Panc1 (cell line): ENCODE results near the gene KRT4.

Source experiments
- POLR2AphosphoS5 ChIP-seq: IDR thresholded peaks from 2 replicates; pipeline ENCODE4 v1.6.1; 2012; ENCODE audit warnings: mild to moderate bottlenecking, low read depth, low read length, moderate library complexity
- SIN3A ChIP-seq: IDR thresholded peaks from 2 replicates; pipeline ENCODE4 v1.6.1; 2012; ENCODE audit warnings: low read depth, mild to moderate bottlenecking, low read length, moderate library complexity, borderline replicate concordance; ENCODE audit not compliant: insufficient read depth
- TCF7L2 ChIP-seq: IDR thresholded peaks from 2 replicates; pipeline ENCODE4 v1.6.1; 2011; ENCODE audit warnings: mild to moderate bottlenecking, low read depth, low read length, inconsistent platforms
- TF ChIP-seq, protein P1 (sequence below): fragments of 450-650 bp; IDR thresholded peaks from 2 replicates; pipeline ENCODE4 v1.5.1; 2017; ENCODE audit warnings: mild to moderate bottlenecking
- TF ChIP-seq, protein P2 (sequence below), 2 experiments: IDR thresholded peaks; 2 replicates each; pipeline ENCODE4 v1.6.1; 2011 to 2012; ENCODE audit warnings: low read depth in 2 of 2, control low read depth in 1 of 2, low read length in 1 of 2, mild to moderate bottlenecking in 1 of 2, moderate library complexity in 1 of 2; ENCODE audit not compliant: insufficient read depth in 1 of 2

DNA sequence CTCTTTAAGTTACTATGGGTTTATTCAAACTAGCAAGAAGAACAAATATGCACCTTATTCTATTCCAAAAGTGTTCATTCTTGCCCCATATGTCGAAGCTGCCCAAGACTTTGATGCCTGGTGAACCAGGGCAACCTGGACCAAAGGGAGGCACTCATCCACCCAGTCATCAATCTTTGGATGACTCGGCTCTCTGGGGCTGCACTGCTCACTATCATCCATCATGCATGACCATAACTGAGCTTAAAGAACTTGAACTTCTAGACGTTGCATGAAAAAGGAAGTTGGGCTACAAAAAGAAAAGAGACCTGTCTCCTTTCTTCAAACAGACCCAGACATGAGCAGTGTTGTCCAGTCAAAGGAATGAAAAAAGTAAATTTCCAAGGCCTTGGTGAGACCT is 1.2 kb downstream of the KRT4 start:
- TF ChIP-seq, protein P1, sequence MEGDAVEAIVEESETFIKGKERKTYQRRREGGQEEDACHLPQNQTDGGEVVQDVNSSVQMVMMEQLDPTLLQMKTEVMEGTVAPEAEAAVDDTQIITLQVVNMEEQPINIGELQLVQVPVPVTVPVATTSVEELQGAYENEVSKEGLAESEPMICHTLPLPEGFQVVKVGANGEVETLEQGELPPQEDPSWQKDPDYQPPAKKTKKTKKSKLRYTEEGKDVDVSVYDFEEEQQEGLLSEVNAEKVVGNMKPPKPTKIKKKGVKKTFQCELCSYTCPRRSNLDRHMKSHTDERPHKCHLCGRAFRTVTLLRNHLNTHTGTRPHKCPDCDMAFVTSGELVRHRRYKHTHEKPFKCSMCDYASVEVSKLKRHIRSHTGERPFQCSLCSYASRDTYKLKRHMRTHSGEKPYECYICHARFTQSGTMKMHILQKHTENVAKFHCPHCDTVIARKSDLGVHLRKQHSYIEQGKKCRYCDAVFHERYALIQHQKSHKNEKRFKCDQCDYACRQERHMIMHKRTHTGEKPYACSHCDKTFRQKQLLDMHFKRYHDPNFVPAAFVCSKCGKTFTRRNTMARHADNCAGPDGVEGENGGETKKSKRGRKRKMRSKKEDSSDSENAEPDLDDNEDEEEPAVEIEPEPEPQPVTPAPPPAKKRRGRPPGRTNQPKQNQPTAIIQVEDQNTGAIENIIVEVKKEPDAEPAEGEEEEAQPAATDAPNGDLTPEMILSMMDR: no peak
- TF ChIP-seq POLR2AphosphoS5 (no peak), SIN3A (no peak), TCF7L2 (no peak)
- TF ChIP-seq, protein P2, sequence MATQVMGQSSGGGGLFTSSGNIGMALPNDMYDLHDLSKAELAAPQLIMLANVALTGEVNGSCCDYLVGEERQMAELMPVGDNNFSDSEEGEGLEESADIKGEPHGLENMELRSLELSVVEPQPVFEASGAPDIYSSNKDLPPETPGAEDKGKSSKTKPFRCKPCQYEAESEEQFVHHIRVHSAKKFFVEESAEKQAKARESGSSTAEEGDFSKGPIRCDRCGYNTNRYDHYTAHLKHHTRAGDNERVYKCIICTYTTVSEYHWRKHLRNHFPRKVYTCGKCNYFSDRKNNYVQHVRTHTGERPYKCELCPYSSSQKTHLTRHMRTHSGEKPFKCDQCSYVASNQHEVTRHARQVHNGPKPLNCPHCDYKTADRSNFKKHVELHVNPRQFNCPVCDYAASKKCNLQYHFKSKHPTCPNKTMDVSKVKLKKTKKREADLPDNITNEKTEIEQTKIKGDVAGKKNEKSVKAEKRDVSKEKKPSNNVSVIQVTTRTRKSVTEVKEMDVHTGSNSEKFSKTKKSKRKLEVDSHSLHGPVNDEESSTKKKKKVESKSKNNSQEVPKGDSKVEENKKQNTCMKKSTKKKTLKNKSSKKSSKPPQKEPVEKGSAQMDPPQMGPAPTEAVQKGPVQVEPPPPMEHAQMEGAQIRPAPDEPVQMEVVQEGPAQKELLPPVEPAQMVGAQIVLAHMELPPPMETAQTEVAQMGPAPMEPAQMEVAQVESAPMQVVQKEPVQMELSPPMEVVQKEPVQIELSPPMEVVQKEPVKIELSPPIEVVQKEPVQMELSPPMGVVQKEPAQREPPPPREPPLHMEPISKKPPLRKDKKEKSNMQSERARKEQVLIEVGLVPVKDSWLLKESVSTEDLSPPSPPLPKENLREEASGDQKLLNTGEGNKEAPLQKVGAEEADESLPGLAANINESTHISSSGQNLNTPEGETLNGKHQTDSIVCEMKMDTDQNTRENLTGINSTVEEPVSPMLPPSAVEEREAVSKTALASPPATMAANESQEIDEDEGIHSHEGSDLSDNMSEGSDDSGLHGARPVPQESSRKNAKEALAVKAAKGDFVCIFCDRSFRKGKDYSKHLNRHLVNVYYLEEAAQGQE (IDR thresholded peaks at IDR 0.05; ENCODE audit: insufficient read depth in 1 of 2, low read depth in 2 of 2, low read length in 1 of 2): no peak
